ENCODE data around the gene FAM229A. TPM values are rescaled to one million over a fixed set of nuclear protein-coding genes. Genes with fewer than 3 reads are reported as not detected.

FAM229A gene
- total and polyA plus RNA-seq, 2 experiments from 2014 or later, result 3.6 to 4.2 TPM

- TF ChIP-seq, protein P1, sequence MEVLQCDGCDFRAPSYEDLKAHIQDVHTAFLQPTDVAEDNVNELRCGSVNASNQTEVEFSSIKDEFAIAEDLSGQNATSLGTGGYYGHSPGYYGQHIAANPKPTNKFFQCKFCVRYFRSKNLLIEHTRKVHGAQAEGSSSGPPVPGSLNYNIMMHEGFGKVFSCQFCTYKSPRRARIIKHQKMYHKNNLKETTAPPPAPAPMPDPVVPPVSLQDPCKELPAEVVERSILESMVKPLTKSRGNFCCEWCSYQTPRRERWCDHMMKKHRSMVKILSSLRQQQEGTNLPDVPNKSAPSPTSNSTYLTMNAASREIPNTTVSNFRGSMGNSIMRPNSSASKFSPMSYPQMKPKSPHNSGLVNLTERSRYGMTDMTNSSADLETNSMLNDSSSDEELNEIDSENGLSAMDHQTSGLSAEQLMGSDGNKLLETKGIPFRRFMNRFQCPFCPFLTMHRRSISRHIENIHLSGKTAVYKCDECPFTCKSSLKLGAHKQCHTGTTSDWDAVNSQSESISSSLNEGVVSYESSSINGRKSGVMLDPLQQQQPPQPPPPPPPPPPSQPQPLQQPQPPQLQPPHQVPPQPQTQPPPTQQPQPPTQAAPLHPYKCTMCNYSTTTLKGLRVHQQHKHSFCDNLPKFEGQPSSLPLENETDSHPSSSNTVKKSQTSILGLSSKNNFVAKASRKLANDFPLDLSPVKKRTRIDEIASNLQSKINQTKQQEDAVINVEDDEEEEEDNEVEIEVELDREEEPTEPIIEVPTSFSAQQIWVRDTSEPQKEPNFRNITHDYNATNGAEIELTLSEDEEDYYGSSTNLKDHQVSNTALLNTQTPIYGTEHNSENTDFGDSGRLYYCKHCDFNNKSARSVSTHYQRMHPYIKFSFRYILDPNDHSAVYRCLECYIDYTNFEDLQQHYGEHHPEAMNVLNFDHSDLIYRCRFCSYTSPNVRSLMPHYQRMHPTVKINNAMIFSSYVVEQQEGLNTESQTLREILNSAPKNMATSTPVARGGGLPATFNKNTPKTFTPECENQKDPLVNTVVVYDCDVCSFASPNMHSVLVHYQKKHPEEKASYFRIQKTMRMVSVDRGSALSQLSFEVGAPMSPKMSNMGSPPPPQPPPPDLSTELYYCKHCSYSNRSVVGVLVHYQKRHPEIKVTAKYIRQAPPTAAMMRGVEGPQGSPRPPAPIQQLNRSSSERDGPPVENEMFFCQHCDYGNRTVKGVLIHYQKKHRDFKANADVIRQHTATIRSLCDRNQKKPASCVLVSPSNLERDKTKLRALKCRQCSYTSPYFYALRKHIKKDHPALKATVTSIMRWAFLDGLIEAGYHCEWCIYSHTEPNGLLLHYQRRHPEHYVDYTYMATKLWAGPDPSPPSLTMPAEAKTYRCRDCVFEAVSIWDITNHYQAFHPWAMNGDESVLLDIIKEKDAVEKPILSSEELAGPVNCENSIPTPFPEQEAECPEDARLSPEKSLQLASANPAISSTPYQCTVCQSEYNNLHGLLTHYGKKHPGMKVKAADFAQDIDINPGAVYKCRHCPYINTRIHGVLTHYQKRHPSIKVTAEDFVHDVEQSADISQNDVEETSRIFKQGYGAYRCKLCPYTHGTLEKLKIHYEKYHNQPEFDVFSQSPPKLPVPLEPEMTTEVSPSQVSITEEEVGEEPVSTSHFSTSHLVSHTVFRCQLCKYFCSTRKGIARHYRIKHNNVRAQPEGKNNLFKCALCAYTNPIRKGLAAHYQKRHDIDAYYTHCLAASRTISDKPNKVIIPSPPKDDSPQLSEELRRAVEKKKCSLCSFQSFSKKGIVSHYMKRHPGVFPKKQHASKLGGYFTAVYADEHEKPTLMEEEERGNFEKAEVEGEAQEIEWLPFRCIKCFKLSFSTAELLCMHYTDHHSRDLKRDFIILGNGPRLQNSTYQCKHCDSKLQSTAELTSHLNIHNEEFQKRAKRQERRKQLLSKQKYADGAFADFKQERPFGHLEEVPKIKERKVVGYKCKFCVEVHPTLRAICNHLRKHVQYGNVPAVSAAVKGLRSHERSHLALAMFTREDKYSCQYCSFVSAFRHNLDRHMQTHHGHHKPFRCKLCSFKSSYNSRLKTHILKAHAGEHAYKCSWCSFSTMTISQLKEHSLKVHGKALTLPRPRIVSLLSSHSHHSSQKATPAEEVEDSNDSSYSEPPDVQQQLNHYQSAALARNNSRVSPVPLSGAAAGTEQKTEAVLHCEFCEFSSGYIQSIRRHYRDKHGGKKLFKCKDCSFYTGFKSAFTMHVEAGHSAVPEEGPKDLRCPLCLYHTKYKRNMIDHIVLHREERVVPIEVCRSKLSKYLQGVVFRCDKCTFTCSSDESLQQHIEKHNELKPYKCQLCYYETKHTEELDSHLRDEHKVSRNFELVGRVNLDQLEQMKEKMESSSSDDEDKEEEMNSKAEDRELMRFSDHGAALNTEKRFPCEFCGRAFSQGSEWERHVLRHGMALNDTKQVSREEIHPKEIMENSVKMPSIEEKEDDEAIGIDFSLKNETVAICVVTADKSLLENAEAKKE (CRISPR knock-in tag; IDR thresholded peaks at IDR 0.05), result no peak
These were observed 31.5 kb upstream of the FAM229A start (continued) for GRCh38 chr1:32393832-32394140.

DNA sequence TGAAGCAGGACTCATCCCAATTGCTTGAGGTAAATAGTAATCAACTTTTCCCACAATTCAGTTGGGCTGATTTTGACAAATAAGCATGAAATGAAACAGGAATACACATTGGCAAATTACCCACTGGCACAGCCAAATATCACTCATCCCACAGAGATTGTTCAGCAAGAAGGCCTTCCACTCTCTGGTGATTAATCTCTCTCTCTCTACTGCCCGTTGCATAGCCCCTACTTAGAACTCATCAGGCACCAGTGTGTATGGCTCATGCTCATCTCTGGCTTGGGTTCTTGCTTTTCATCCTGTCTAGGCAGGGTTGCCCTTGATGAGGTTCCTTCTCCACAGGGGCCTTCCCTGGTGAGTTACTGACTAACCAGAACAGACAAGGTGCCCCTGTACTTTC lies 30.9 kb upstream of the FAM229A start:
- H3K4me1 Mint-ChIP-seq, result peaks cover 13% of the 10 kb centered on the region; the same call in 2 of the 3 replicates
- no peaks in the 10 kb centered on the region for H3K27me3 ChIP-seq (ENCODE audit: insufficient read depth)
- H3K27ac ChIP-seq (ENCODE audit: low read depth), result no peak overlapping the region; the same call in 1 of the 2 replicates
- peaks cover 9% of the 10 kb centered on the region; the same call in 1 of the 2 replicates for H3F3A ChIP-seq (replicated peaks; ENCODE audit: low read depth)
- no peaks in the 10 kb centered on the region; the same call in 1 of the 2 replicates for H4K20me1 ChIP-seq (replicated peaks; ENCODE audit: insufficient read depth)
- no peaks in the 10 kb centered on the region for H3K36me3 ChIP-seq (ENCODE audit: insufficient read depth)
- H3K27me3 Mint-ChIP-seq (ENCODE audit: insufficient read depth, low read depth, poor library complexity), result peaks cover 10% of the 10 kb centered on the region
- peaks cover 42% of the 10 kb centered on the region for H3K79me2 ChIP-seq (replicated peaks; ENCODE audit: insufficient read depth)
- no peak for DNase-seq (ENCODE audit: low spot score)
- peaks cover 11% of the 10 kb centered on the region; the same call in 2 of the 3 replicates for H3K9me3 Mint-ChIP-seq
- H3K4me2 ChIP-seq, result peak overlapping the region; percentile 84
- no peaks in the 10 kb centered on the region for H3K9me2 ChIP-seq (ENCODE audit: insufficient read depth)
- peak overlapping the region; percentile 100 for H3K4me3 Mint-ChIP-seq
- no peak overlapping the region for H2AFZ ChIP-seq
- peaks cover 10% of the 10 kb centered on the region; the same call in 1 of the 2 replicates for H3K4me1 ChIP-seq (ENCODE audit: insufficient read depth)
- peaks cover 19% of the 10 kb centered on the region for H3K36me3 Mint-ChIP-seq (ENCODE audit: low read depth)
- H3K4me3 ChIP-seq, result peak overlapping the region; percentile 70
- ATAC-seq, result no peak
- H3K27ac Mint-ChIP-seq, result peak overlapping the region; percentile 100; the same call in 1 of the 2 replicates
- TF ChIP-seq ZNF114 (CRISPR knock-in tag; IDR thresholded peaks at IDR 0.05) (no peak), CTCF (conservative IDR thresholded peaks at IDR 0.05; ENCODE audit: low read depth in 2 of 2) (no peak), POLR2AphosphoS5 (IDR thresholded peaks at IDR 0.05; ENCODE audit: low read depth) (no peak), REST (IDR thresholded peaks at IDR 0.05; ENCODE audit: unreplicated experiment) (no peak)

All from GM23338 (cell line).